BE2C (cell line): ENCODE results near the gene ENOPH1.
"Not testable (repeated sequence)": the region's sequence is repeated elsewhere in the genome, so short reads cannot be mapped to it uniquely, and the experiment has no call there.

Experiments
- DNase-seq: peaks from one replicate; pipeline ENCODE4 v3.0.0-alpha.2; 2020
- H3K27me3 ChIP-seq: fragments of 250-450 bp; sonication (Bioruptor Pico); 2 replicates; pipeline ENCODE4 v1.5.1; 2020; ENCODE audit warnings: mild to moderate bottlenecking
- H3K36me3 ChIP-seq: fragments of 250-450 bp; sonication (Bioruptor Pico); 2 replicates; pipeline ENCODE4 v1.5.1; 2020; ENCODE audit warnings: mild to moderate bottlenecking
- H3K4me1 ChIP-seq: fragments of 250-450 bp; sonication (Bioruptor Pico); 2 replicates; pipeline ENCODE4 v1.5.1; 2020
- H3K4me3 ChIP-seq: 2 replicates; pipeline ENCODE4 v1.5.1; 2011; ENCODE audit warnings: low read depth, low read length
- H3K9me3 ChIP-seq: fragments of 250-450 bp; sonication (Bioruptor Pico); 2 replicates; pipeline ENCODE4 v1.5.1; 2020
- CTCF ChIP-seq: IDR thresholded peaks from 2 replicates; pipeline ENCODE4 v1.5.1; 2012; ENCODE audit warnings: mild to moderate bottlenecking, low read depth, low read length

ENOPH1 gene

GRCh38 chr4:82469791-82470345 is 39.5 kb downstream of the ENOPH1 start:
- no peak for DNase-seq
- no peaks in the 10 kb centered on the region for H3K9me3 ChIP-seq
- H3K27me3 ChIP-seq: no peaks in the 10 kb centered on the region
- no peak overlapping the region for H3K4me3 ChIP-seq
- TF ChIP-seq CTCF: no peak
- peaks cover 14% of the 10 kb centered on the region for H3K36me3 ChIP-seq
- peaks cover 6% of the 10 kb centered on the region for H3K4me1 ChIP-seq

GRCh38 chr4:82473080-82473479 is 42.7 kb downstream of the ENOPH1 start:
- H3K27me3 ChIP-seq, H3K36me3 ChIP-seq, DNase-seq, H3K9me3 ChIP-seq, H3K4me3 ChIP-seq, H3K4me1 ChIP-seq: not testable (repeated sequence)

GRCh38 chr4:82473621-82474164 is 43.3 kb downstream of the ENOPH1 start:
- Histone ChIP-seq H3K9me3 (no peaks in the 10 kb centered on the region), H3K27me3 (no peaks in the 10 kb centered on the region), H3K4me3 (no peak overlapping the region), H3K36me3 (peaks cover 4% of the 10 kb centered on the region; the same call in 1 of the 2 replicates), H3K4me1 (no peaks in the 10 kb centered on the region)
- TF ChIP-seq CTCF: no peak
- no peak for DNase-seq

GRCh38 chr4:82475931-82476330 is 45.5 kb downstream of the ENOPH1 start:
- not testable (repeated sequence) for H3K4me3 ChIP-seq, DNase-seq, H3K4me1 ChIP-seq, H3K36me3 ChIP-seq, H3K9me3 ChIP-seq, H3K27me3 ChIP-seq

GRCh38 chr4:82477469-82477868 is 47.1 kb downstream of the ENOPH1 start:
- not testable (repeated sequence) for H3K4me1 ChIP-seq, DNase-seq, H3K36me3 ChIP-seq, H3K9me3 ChIP-seq, H3K27me3 ChIP-seq, H3K4me3 ChIP-seq

- no peaks in the 10 kb centered on the region for H3K9me3 ChIP-seq
- no peaks in the 10 kb centered on the region; the same call in 1 of the 2 replicates for H3K36me3 ChIP-seq
- H3K27me3 ChIP-seq: no peaks in the 10 kb centered on the region
- H3K4me1 ChIP-seq: no peaks in the 10 kb centered on the region
- no peak for TF ChIP-seq CTCF
- H3K4me3 ChIP-seq: no peak overlapping the region
- no peak for DNase-seq
Observed at GRCh38 chr4:82479562-82479961, 49.2 kb downstream of the ENOPH1 start.

GRCh38 chr4:82480771-82481505 is 50.5 kb downstream of the ENOPH1 start:
- Histone ChIP-seq H3K9me3 (no peaks in the 10 kb centered on the region), H3K4me3 (no peak overlapping the region), H3K4me1 (no peaks in the 10 kb centered on the region), H3K36me3 (no peaks in the 10 kb centered on the region; the same call in 1 of the 2 replicates), H3K27me3 (no peaks in the 10 kb centered on the region)
- DNase-seq: no peak
- no peak for TF ChIP-seq CTCF
